HEK293T (cell line): Measurements from ENCODE around the gene LTV1.
"Not testable (repeated sequence)": the region's sequence is repeated elsewhere in the genome, so short reads cannot be mapped to it uniquely, and the experiment has no call there.

Experiments used
- BHLHE40 ChIP-seq: fragments of 450-650 bp; IDR thresholded peaks from 2 replicates; pipeline ENCODE4 v1.6.1; 2016; ENCODE audit warnings: mild to moderate bottlenecking, moderate library complexity, borderline replicate concordance
- CTBP1 ChIP-seq: fragments of 450-650 bp; IDR thresholded peaks from 2 replicates; pipeline ENCODE4 v1.6.1; 2016; ENCODE audit warnings: borderline replicate concordance
- FOXK2 ChIP-seq: fragments of 450-650 bp; IDR thresholded peaks from 2 replicates; pipeline ENCODE4 v1.6.1; 2016; ENCODE audit warnings: mild to moderate bottlenecking
- FOXM1 ChIP-seq: fragments of 450-650 bp; IDR thresholded peaks from 2 replicates; pipeline ENCODE4 v1.6.1; 2017; ENCODE audit warnings: mild to moderate bottlenecking, borderline replicate concordance
- LEF1 ChIP-seq: fragments of 450-650 bp; IDR thresholded peaks from 2 replicates; pipeline ENCODE4 v1.6.1; 2017; ENCODE audit warnings: mild to moderate bottlenecking, borderline replicate concordance
- PKNOX1 ChIP-seq: fragments of 450-650 bp; IDR thresholded peaks from 2 replicates; pipeline ENCODE4 v1.6.1; 2016
- SP1 ChIP-seq: fragments of 450-650 bp; IDR thresholded peaks from 2 replicates; pipeline ENCODE4 v1.6.1; 2017
- SUZ12 ChIP-seq: fragments of 450-650 bp; IDR thresholded peaks from 2 replicates; pipeline ENCODE4 v1.6.1; 2016; ENCODE audit warnings: mild to moderate bottlenecking
- TARDBP ChIP-seq: fragments of 450-650 bp; IDR thresholded peaks from 2 replicates; pipeline ENCODE4 v1.6.1; 2016
- ZNF384 ChIP-seq: fragments of 450-650 bp; IDR thresholded peaks from 2 replicates; pipeline ENCODE4 v1.6.1; 2016

GRCh38 chr6:143796551-143796950 is 46.6 kb upstream of the LTV1 start:
- not testable (repeated sequence) for TF ChIP-seq ZNF384, FOXK2, TARDBP, SP1, FOXM1, LEF1, BHLHE40, CTBP1, PKNOX1, SUZ12
